PFSK-1 (cell line): ENCODE data around the gene DUSP15.

Experiments used
- FOXP2 ChIP-seq: optimal IDR thresholded peaks from 2 replicates; pipeline ENCODE3; 2011; ENCODE audit warnings: borderline replicate concordance, control low read depth, inconsistent platforms; ENCODE audit not compliant: insufficient read depth; ENCODE audit errors: extremely low read length, extremely low read depth
- POLR2AphosphoS5 ChIP-seq: IDR thresholded peaks from 2 replicates; pipeline ENCODE4 v1.6.1; 2012; ENCODE audit warnings: low read depth, mild to moderate bottlenecking, control low read depth, low read length, moderate library complexity
- REST ChIP-seq, 2 experiments: IDR thresholded peaks; 2 replicates each; pipeline versions ENCODE4 v1.6.1 to v1.8.0; 2011 to 2012; ENCODE audit warnings: low read depth in 2 of 2, low read length in 2 of 2, control low read depth in 1 of 2, inconsistent platforms in 1 of 2, mild to moderate bottlenecking in 1 of 2, moderate library complexity in 1 of 2; ENCODE audit not compliant: insufficient read depth in 1 of 2
- SIN3A ChIP-seq: IDR thresholded peaks from 2 replicates; pipeline ENCODE4 v1.6.1; 2012; ENCODE audit warnings: mild to moderate bottlenecking, low read length, moderate library complexity, borderline replicate concordance; ENCODE audit not compliant: insufficient read depth
- TAF1 ChIP-seq: IDR thresholded peaks from 2 replicates; pipeline ENCODE4 v1.6.1; 2012; ENCODE audit warnings: low read length, control low read depth, borderline replicate concordance; ENCODE audit not compliant: insufficient read depth

The DUSP15 gene

GRCh38 chr20:31843288-31843687, 27.0 kb downstream of the DUSP15 start:
- TF ChIP-seq POLR2AphosphoS5 (no peak), REST (IDR thresholded peaks at IDR 0.05; ENCODE audit: insufficient read depth in 1 of 2, low read depth in 2 of 2, low read length in 2 of 2) (no peak), SIN3A (no peak), TAF1 (no peak), FOXP2 (no peak)

- no peak for TF ChIP-seq POLR2AphosphoS5
- no peak for TF ChIP-seq FOXP2
- TF ChIP-seq REST (IDR thresholded peaks at IDR 0.05; ENCODE audit: insufficient read depth in 1 of 2, low read depth in 2 of 2, low read length in 2 of 2) = no peak
- no peak for TF ChIP-seq TAF1
- TF ChIP-seq SIN3A = no peak
These were observed 27.7 kb downstream of the DUSP15 start for GRCh38 chr20:31842471-31843157.

- TF ChIP-seq TAF1 (no peak), FOXP2 (no peak), SIN3A (no peak), REST (IDR thresholded peaks at IDR 0.05; ENCODE audit: insufficient read depth in 1 of 2, low read depth in 2 of 2, low read length in 2 of 2) (no peak), POLR2AphosphoS5 (no peak)
These were observed 28.4 kb downstream of the DUSP15 start for GRCh38 chr20:31841928-31842327.

GRCh38 chr20:31840906-31841816, 29.2 kb downstream of the DUSP15 start:
- TF ChIP-seq FOXP2 = no peak
- TF ChIP-seq REST (IDR thresholded peaks at IDR 0.05; ENCODE audit: insufficient read depth in 1 of 2, low read depth in 2 of 2, low read length in 2 of 2) = no peak
- TF ChIP-seq TAF1 = no peak
- no peak for TF ChIP-seq POLR2AphosphoS5
- TF ChIP-seq SIN3A = no peak
